Activated effector memory CD4-positive, alpha-beta T cell treated with Interleukin-2 at 50 U/mL for 16 hours (primary cell): ENCODE measurements around the gene GID8.

Source experiments
- DNase-seq: peaks from one replicate; pipeline ENCODE4 v3.0.0-alpha.2; 2020

GID8 gene

GRCh38 chr20:62923669-62924441 is 14.1 kb upstream of the GID8 start:
- no peak for DNase-seq

DNA sequence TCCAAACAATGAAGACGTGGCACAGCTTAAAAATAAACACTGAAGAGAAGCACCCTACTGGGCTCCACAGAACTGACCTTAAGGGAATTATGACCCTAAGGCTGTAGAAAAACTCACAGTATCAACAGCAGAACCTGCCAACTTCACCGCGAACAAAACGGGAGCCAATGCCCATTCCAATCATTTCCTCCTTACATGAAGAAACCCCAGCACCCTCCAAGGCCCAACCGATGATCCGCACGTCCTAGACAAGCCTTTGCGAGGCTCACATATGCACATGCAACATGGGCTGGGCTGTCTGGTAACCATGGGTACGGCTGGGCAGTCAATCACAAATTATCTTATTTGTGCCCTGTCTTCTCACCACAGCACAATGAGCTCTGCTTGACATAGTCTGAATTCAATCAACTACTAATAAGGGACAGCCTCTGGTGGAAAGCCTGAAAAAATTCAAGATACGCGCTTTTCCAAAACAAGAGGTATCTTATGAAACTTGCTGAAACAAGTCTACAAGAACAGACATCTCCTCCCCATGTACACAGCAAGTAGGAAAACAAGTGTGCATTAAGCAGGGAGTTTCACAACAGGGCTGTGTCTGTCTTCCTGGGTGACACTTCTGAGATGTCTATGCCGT is 13.4 kb upstream of the GID8 start:
- DNase-seq: no peak

DNA sequence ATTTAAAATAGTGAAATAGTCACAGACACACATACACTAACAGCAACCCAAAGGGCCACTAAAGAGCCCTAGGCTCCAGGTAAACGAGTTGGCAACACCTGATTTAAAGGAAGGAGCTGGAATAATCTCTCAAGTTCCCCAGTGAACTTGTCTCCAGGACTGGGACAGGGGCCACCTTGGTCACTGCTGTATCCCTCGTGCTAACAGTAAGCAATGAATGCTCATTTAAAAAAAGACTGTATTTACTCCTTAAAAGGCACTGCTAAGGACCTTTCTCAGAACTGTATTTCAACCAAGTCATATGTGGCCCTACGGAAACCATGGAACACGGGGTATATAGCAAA is 12.9 kb upstream of the GID8 start:
- no peak for DNase-seq

DNA sequence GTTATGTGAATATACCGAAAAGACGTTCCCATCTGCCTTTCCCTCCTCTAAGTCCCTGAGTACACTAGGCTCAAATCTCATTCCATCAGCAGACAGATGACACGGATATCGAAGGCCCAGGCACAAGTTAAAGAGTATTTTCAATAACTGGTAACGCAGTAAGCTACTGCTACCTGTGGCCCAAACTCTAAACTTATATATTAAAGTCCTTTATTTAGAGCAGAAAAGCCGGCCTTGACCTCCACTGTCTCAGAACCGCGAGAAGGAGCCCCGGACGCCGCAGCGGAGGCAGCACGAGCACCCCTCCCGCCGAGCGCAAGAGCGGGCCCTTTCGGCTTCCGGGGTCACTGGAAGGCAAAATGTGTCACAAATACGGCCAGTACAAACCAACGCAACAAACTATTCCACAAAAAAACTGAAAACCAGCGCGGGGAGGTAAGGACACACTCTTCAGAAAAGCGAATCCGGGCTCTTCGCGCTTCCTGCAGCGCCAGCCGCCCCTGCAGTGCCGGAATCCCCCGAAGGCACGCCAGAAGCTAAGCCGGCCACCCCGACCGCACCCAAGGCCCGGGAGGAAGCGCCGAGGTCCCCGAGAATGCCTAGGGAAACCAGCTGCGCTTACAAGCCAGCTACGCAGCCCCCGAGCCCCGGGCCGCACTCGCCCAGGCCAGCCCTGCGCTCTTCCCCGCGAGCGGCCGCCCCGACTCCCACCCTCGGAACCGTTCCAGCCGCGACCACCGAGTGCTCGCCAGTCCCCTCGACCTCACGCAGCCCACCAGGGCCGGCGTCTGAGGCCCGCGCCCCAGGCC is 12.3 kb upstream of the GID8 start:
- peak; percentile 36 for DNase-seq

DNA sequence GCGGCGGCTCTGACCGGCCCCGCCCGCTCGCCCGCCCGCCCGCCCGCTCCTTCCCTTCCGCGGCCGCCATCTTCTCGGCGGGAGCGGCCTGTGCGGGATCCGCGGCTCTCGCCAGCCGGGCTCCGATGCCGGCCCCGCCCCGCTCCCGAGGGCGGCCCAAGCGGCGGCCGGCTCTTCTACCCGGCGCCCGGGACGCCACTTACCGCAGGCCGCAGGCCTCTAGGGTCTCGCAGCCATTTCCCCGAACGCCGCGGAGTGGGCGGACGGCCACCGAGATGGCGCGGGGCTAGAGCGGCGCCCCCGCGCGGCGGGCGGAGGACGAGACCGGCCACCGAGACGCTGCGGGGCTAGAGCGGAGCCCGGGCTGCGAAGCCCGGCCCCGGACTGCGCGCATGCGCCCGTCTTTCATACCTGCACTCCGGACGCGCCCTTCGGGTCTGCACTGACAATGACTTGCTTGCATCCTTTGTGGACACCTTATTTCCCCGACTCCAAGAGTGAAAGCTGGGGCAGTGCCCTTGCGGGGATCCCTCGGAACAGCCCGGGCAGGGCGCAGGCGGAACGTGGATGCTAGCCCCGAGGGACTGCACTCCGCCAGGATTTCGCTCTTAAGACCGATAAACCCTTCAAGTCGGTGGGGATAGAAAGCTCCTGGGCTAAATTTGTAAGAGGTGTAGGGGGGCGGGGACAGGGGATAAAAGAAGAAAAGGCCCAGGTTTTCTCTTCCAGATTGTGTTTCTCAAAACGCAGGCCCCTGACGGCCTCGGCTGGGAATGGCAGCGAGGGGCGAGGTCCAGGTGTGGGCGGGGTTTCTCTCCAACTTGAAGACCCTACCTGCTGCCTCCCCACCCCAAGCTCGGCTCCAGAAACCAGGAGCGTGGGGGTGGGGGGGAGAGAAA is 11.5 kb upstream of the GID8 start, which contains the start of gene DIDO1:
Gene DIDO1 (minus strand): TSS at position 277 of the 899 bp plus-strand sequence.
- DNase-seq: peak; percentile 86

DNA sequence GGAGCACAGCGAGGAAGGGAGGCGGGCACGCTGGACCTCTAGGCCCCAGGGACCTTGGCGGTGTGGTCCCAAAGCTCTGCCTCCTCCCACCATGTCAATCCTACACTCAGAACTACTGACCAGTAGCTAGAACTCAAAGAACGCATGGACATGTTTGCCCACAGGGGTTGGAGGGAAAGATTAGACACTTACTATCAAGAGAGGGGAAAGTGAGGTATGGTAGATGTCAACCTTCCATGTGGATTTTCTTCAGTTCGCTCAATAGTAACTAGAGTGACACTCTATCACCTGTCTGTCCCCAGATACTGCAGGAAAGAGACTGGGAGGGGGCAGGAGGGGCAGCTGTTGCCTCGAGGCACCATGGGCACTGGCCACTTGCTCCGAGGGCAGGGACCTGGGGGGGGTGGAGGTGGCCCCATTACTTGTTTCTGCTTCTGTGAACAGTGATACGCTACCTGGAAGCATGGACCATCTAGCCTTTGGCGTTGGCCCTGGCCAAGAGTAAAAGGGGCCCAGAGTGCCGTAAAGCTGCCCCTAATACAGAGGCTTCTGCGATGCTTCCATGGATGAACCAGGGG is 10.7 kb upstream of the GID8 start:
- no peak for DNase-seq

DNA sequence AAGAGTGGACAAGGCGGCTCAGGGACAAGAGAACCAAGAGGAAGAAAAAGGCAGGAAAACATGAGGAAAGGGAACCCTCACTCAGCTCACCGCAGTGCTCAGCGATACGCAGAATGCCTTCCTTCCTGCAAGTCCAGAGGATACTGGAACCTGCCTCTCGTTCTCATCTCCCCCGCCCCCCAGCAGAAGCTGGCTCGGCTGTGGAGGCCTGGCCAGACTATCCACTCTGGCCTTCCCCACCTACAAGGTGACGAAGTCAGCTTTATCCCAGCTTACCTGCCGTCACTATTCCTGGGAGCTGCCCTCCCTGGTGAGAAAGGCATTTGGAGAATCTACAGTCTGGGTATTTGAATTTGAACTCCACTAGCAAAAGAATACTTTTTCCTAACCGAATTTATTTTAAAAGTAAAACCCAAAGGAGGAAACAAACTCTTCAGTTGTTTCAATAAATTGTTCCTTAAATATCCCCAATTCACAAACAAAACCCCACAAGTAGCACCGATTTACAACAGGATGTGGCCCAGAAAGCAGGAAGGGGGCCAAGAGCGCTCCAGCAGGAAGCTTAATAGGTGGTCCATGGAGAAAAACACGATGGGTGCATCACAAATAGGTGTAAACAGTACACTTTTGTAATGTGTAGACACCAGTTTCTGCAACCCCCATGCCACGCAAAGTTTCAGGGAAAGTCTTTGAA is 9.6 kb upstream of the GID8 start:
- no peak for DNase-seq

- DNase-seq: peak; percentile 46
Observed at GRCh38 chr20:62929051-62929538, 8.9 kb upstream of the GID8 start.

DNA sequence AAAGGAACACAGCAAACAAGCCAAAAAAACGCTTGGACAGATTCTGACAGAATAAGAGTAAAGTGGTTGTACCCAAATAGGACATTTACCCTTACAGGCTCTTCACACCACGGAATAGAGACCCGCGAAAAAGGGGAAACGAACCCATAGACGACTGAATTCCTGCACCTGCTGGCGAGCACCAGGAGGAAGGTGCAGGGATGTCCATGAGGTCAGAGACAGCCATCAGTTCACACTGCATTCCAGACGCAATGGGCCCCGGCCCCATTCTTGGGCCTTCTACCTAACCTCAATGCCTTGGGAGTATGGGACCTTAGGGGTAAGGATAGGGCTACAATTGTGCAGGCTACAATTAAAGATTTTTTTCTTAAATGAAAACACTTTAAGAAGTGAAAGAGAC is 6.5 kb upstream of the GID8 start:
- DNase-seq: no peak

DNA sequence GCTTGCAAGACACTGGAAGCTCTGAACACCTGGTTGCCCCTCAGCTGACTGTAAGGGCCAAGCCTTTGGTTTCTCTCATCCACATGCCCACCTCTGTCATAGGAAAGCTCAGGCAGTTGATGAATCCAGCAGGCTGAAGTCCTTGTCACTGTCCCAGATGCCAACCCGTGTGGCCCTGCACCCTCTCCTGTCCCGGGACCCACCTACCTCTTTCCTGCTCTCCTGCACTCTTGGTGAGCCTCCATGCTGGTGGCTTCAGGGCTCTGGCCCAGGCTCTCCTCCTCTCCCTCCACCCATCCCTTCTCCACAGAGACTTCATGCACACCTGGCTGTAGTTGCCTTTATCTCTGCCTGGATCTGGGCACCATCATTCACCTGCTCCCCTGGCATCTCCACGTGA is 4.0 kb upstream of the GID8 start:
- no peak for DNase-seq

DNA sequence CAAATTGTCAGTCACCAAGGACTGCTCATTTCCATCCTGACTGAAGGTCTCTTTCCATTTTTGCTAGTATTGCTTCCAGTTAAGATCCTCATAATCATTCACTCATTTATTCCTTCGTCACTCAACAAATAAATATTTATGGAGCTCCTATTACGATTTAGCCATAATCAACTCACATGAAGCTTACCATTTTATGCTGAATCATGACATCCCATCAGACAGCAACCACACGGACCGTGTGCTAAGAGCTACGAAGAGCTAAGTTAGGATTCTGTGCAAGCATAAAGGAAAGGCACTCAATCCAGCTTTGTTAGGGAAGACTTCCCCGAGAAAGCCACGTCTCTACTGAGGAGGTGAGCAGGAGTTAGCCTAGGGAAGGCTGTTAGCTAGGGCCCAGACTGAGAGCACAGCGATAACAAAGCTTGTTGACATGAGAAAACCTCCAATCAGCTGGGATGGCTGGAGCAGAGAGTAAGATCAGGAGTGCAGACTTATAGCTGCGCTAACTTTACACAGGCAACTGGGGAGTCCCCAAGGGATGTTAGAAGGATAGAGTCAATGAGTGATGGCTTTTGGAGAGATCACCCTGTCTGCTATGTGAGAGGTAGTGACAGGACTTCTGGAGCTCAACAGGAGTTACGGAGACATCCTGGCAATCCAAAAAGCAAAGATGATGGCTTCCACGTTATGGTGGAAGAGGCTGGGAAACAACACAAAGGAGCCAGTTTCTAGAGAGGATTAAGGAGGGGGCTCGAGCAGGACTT is 2.6 kb upstream of the GID8 start:
- DNase-seq: no peak

DNA sequence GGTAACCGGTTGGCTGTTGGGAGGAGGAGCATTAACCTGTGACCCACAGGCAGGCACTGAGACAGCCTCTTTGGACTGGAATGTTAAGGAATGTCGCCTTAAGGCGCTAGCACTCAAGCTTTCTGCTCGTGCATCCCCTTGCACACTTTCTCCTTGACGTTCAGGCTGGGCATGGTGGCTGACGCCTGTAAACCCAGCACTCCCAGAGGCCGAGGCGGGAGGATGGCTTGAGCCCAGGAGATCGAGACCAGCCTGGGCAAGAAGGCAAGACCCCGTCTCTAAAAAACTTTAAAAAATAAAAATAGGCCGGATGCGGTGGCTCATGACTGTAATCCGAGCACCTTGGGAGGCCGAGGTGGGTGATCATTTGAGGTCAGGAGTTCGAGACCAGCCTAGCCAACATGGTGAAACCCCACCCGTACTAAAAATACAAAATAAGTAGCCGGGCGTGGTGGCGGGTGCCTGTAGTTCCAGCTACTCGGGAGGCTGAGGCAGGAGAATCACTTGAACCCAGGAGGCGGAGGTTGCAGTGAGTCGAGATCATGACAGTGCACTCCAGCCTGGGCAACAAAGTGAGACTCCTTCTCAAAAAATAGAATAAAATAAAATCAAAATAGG is 1.9 kb upstream of the GID8 start:
- DNase-seq: no peak

DNA sequence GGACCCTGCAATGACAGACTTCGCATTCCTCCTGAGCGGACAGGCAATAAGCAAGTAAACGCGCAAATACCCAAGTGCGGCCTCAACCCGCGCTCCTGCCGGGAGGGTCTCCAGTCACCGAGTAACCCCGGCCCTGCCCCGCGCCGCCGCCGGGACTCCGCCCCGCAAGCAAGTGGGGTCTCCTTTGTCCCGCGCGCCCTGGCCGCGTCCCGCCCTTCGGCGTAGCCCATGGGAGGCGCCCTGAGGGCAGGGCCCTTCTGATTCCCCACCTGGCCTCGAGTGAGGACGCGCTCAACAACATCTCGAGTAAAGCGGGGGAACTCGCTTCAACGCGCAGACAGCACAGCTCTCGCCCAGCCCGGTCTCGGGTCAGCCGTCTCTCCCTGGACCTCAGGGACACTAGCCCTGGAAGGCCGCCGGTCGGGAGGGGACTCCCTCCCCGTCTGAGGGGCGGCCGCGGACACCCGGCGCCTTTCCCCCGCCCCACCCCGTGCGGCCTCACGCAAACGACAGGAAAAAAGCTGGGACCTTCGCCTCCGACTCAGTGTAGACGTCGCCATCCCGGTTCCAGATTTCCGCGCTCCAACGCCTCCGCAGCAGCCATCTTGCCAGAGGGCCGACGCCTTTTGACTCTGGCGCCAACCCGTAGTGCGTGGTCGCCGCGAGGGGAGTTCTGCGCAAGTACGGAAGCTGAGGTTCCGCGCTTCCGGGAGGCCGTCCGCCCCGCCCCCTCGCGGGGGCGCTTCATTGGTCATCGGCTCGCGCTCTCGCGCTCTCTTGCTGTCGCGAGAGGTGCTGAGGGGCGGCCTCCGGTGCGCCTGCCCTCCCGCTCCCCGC is 461 bp upstream of the GID8 start:
- DNase-seq: peak; percentile 97

- DNase-seq: no peak
Observed at GRCh38 chr20:62940875-62941274, 2.9 kb downstream of the GID8 start.

- no peak for DNase-seq
Observed at GRCh38 chr20:62941792-62942191, 3.8 kb downstream of the GID8 start.

- DNase-seq: no peak
Observed at GRCh38 chr20:62942456-62942855, 4.5 kb downstream of the GID8 start.

- no peak for DNase-seq
Observed at GRCh38 chr20:62943396-62943795, 5.4 kb downstream of the GID8 start.

DNA sequence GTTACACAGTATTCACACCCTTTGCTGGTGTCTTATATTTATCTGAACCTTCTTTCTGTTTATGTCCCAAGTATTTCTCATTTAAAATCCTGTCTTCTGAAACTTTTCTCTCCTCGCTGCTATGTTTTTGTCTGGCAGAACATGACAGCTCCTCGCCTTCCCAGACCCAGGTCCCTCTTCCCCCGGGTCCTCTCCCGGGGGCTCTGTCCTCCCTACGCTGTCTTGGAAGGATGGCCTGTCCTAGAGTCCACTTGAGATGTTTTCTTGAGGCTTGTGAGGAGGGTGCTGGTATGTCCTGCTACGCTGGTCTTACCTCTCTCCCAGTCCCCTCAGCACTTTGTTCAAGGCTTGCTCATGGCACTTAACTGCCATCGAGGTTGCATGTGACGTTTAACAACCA is 6.2 kb downstream of the GID8 start:
- no peak for DNase-seq

DNA sequence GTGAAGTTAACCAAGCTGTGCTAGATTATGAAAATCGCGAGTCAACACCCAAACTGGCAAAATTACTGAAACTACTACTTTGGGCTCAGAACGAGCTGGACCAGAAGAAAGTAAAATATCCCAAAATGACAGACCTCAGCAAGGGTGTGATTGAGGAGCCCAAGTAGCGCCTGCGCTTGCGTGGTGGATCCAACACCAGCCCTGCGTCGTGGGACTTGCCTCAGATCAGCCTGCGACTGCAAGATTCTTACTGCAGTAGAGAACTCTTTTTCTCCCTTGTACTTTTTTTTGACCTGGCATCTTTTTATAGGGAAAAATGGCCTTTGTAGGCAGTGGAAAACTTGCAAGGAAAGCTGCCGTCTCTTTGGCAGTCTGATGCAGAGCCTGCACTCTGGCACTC is 6.8 kb downstream of the GID8 start:
- DNase-seq: no peak
